Endothelial cell of umbilical vein (primary cell): ENCODE data around the gene ADH7. TPM values are rescaled to one million over a fixed set of nuclear protein-coding genes. Genes with fewer than 3 reads are reported as not detected.

Source experiments
- BruUV-seq: library from RNA; stranded (reverse); fragments of 400-500 nt; replicated peaks from 2 replicates; lab custom pipeline; 2021; lab: Mats Ljungman, UMichigan
- CTCF ChIA-PET: fragments of 300-600, 350-600 bp; sonication (Branson Sonifier 250); formaldehyde crosslinking; loops from one replicate; lab custom pipeline; 2021; ENCODE audit warnings: antibody characterized with exemption, inconsistent platforms; lab: Charles Lee
- POLR2A ChIA-PET: fragments of 300-600, 350-600 bp; sonication (Branson Sonifier 250); formaldehyde crosslinking; loops from one replicate; lab custom pipeline; 2021; ENCODE audit warnings: antibody characterized with exemption, inconsistent platforms; lab: Charles Lee
- DNase-seq: peaks from one replicate; pipeline ENCODE4 v3.0.0-alpha.2; 2011; ENCODE audit warnings: low read depth, low spot score
- FAIRE-seq: peaks from 2 replicates; lab custom pipeline; 2011; peaks lifted over from hg19 to GRCh38; lab: Jason Lieb, UNC
- H2AFZ ChIP-seq: 2 replicates; pipeline ENCODE4 v1.6.0; 2012; ENCODE audit warnings: low read depth, low read length, control low read depth, inconsistent platforms
- H3K27ac ChIP-seq: 2 replicates; pipeline ENCODE4 v1.5.1; 2011; ENCODE audit warnings: low read depth, mild to moderate bottlenecking, control low read depth, low read length, moderate library complexity; ENCODE audit not compliant: insufficient read depth
- H3K27me3 ChIP-seq, 2 experiments: 2 replicates each; pipeline versions ENCODE4 v1.6.0 to v1.6.1; 2011; ENCODE audit warnings: low read length in 2 of 2, mixed read lengths in 1 of 2; ENCODE audit not compliant: control insufficient read depth in 2 of 2, insufficient read depth in 2 of 2
- H3K36me3 ChIP-seq, 2 experiments: 2 replicates in 1 of 2; 3 replicates in 1 of 2; pipeline ENCODE4 v1.5.1; 2011; ENCODE audit warnings: low read length in 2 of 2, mild to moderate bottlenecking in 1 of 2, moderate library complexity in 1 of 2; ENCODE audit not compliant: control insufficient read depth in 2 of 2, insufficient read depth in 2 of 2; ENCODE audit errors: extremely low read depth in 1 of 2
- H3K4me1 ChIP-seq: 3 replicates; pipeline ENCODE4 v1.5.1; 2011; ENCODE audit warnings: mild to moderate bottlenecking, low read length; ENCODE audit not compliant: control insufficient read depth, insufficient read depth; ENCODE audit errors: extremely low read depth
- H3K4me2 ChIP-seq: 2 replicates; pipeline ENCODE4 v1.6.1; 2011; ENCODE audit warnings: low read length, control low read depth, mixed read lengths; ENCODE audit not compliant: insufficient read depth
- H3K4me3 ChIP-seq, 3 experiments: fragments of 200-600 bp in 1 of 3; sonication (generic), shearing (Covaris generic) in 1 of 3; replicated peaks in 1 of 3; 2 replicates each; pipeline ENCODE4 v1.5.1; 2011 to 2016; ENCODE audit warnings: control low read depth in 3 of 3, low read length in 3 of 3, mild to moderate bottlenecking in 2 of 3, inconsistent platforms in 1 of 3, low read depth in 1 of 3, moderate library complexity in 1 of 3; ENCODE audit not compliant: insufficient read depth in 1 of 3
- H3K79me2 ChIP-seq: 2 replicates; pipeline ENCODE4 v1.6.0; 2012; ENCODE audit warnings: low read length, inconsistent platforms; ENCODE audit not compliant: control insufficient read depth, insufficient read depth
- H3K9ac ChIP-seq: replicated peaks from 2 replicates; pipeline ENCODE3; 2011; ENCODE audit warnings: low read length, control low read depth; ENCODE audit not compliant: insufficient read depth; ENCODE audit errors: extremely low read depth
- H3K9me1 ChIP-seq: replicated peaks from 3 replicates; pipeline ENCODE4 v1.6.0; 2011; ENCODE audit warnings: mild to moderate bottlenecking, low read length; ENCODE audit not compliant: control insufficient read depth, insufficient read depth; ENCODE audit errors: extremely low read depth
- H3K9me3 ChIP-seq: replicated peaks from 2 replicates; pipeline ENCODE4 v1.5.1; 2012; ENCODE audit warnings: low read length, inconsistent platforms; ENCODE audit not compliant: control insufficient read depth, insufficient read depth
- H4K20me1 ChIP-seq: replicated peaks from 2 replicates; pipeline ENCODE3; 2011; ENCODE audit warnings: mild to moderate bottlenecking, low read length; ENCODE audit not compliant: control insufficient read depth, insufficient read depth; ENCODE audit errors: extremely low read depth
- CTCF ChIP-seq, 2 donors: IDR thresholded peaks; 1 replicate in 1 of 2; 2 replicates in 1 of 2; pipeline ENCODE4 v1.5.1; 2011; ENCODE audit warnings: low read length in 2 of 2, mild to moderate bottlenecking in 2 of 2, moderate library complexity in 2 of 2, control low read depth in 1 of 2, inconsistent platforms in 1 of 2, low read depth in 1 of 2; ENCODE audit not compliant: insufficient read depth in 1 of 2; ENCODE audit errors: extremely low read depth in 1 of 2
- EZH2 ChIP-seq: IDR thresholded peaks from 2 replicates; pipeline ENCODE4 v1.6.1; 2012; ENCODE audit warnings: borderline replicate concordance, low read depth, mild to moderate bottlenecking, moderate library complexity, low read length, inconsistent platforms; ENCODE audit not compliant: severe bottlenecking
- FOS ChIP-seq: IDR thresholded peaks from 2 replicates; pipeline ENCODE4 v1.6.1; 2011; ENCODE audit warnings: mild to moderate bottlenecking, low read length, moderate library complexity, borderline replicate concordance; ENCODE audit not compliant: insufficient read depth
- GATA2 ChIP-seq: IDR thresholded peaks from 2 replicates; pipeline ENCODE4 v1.7.0; 2011; ENCODE audit warnings: low read depth, mild to moderate bottlenecking, moderate library complexity, mixed read lengths, low read length; ENCODE audit not compliant: insufficient read length, insufficient read depth
- JUN ChIP-seq: IDR thresholded peaks from 2 replicates; pipeline ENCODE4 v1.6.1; 2011; ENCODE audit warnings: borderline replicate concordance, low read depth; ENCODE audit not compliant: insufficient read length, insufficient read depth
- MYC ChIP-seq: IDR thresholded peaks from one replicate; pipeline ENCODE4 v1.6.1; 2011; ENCODE audit warnings: mild to moderate bottlenecking, low read depth, low read length
- POLR2A ChIP-seq: IDR thresholded peaks from 2 replicates; pipeline ENCODE4 v1.6.1; 2012; ENCODE audit warnings: low read depth, mild to moderate bottlenecking, control low read depth, low read length
- POLR2AphosphoS5 ChIP-seq: IDR thresholded peaks from 2 replicates; pipeline ENCODE4 v1.6.1; 2012; ENCODE audit warnings: low read depth, mild to moderate bottlenecking, control low read depth, low read length, moderate library complexity; ENCODE audit not compliant: insufficient read depth
- dilution Hi-C: fragments of 300-500 bp; cut with MboI; formaldehyde crosslinking; loops from one replicate; pipeline ENCODE4 v1.15.0; 2019; ENCODE audit warnings: low sequenced_read_pairs; ENCODE audit not compliant: extremely low pct_ligation_motif_present
- intact Hi-C: fragments of 100-400 bp; cut with micrococcal nuclease; formaldehyde crosslinking; loops from one replicate; pipeline ENCODE4 v1.10.0; 2022
- polyA plus RNA-seq, 4 experiments: library from polyadenylated mRNA; depleted of rRNA in 3 of 4; stranded (reverse) in 3 of 4; unstranded in 1 of 4; fragments of >200 nt; gene quantifications; 2 replicates each; pipeline versions ENCODE4 v1.2.1 to v1.2.3, GENCODE V29; 2011 to 2012; ENCODE audit warnings: missing spikeins in 1 of 4
- total RNA-seq: library from RNA; stranded (reverse); gene quantifications from 2 replicates; pipeline ENCODE4 v1.2.3, GENCODE V29; 2021
- TF ChIP-seq, protein P1 (sequence below): IDR thresholded peaks from 2 replicates; pipeline ENCODE4 v1.6.1; 2011; ENCODE audit not compliant: insufficient read depth, insufficient read length

Gene ADH7
- total and polyA plus RNA-seq, 2 donors (not counting 3 experiments of a cell fraction or from before 2014, with no cell fraction given) = not detected

DNA sequence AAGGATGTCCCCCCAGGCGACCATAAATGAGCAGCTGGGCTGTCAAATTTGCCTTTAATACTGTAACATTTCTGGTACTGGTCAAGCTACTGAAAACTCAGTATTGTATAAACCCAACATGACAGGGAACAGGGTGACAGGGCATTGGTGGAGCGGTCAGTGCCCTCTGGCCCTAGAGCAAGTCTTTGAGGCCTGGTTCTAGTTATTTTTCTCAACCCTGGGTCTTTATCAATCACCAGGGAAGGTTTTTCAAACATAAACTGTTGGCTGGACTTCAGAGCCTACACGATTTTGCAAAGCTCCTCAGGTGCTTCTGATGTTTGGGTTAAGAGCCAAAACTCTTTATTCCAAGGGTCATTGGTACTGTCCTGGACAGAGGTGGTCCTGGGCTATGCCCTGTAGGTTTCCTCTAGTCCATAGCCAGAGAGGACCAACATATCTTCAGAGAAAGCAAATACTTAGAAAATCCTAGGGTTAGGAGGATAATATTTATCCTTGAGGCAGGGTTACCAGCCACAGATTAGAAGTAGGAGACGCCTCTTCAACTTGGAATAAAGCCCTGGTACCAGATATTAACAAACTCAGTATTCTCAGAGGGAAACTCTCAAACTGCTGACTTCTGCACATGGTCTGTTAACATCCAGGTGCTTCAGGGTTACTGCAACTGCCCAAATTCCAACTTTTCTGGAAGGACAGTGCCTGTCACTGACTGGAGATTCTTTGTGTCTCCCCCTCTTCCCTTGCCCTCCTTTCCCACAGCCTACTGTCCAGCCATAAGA is 26.7 kb upstream of the ADH7 start:
- peaks cover 0 to 11% of the 10 kb centered on the region in 2 experiments for H3K27me3 ChIP-seq
- no peak overlapping the region for H3K4me3 ChIP-seq
- H3K9me3 ChIP-seq = no peaks in the 10 kb centered on the region
- H3K27ac ChIP-seq = no peak overlapping the region
- H3K9me1 ChIP-seq = no peaks in the 10 kb centered on the region
- no TSS peak for BruUV-seq
- DNase-seq = no peak
- no peak overlapping the region for H2AFZ ChIP-seq
- FAIRE-seq = no peak
- intact Hi-C loops (loop anchor here (5.0 to 10.0 kb wide), 3 partner anchors 343 to 1475 kb away; no protein-coding TSS in a partner anchor), dilution Hi-C loops (no loop called here)
- H4K20me1 ChIP-seq = no peaks in the 10 kb centered on the region
- H3K4me2 ChIP-seq = no peak overlapping the region
- H3K4me1 ChIP-seq = no peaks in the 10 kb centered on the region
- CTCF ChIA-PET = interaction anchor here (0.6 kb wide), 1 partner anchor 480 kb away, joined by 3 read pairs; no protein-coding TSS in a partner anchor
- H3K36me3 ChIP-seq = no peaks in the 10 kb centered on the region
- no peak for TF ChIP-seq POLR2AphosphoS5
- no peak for TF ChIP-seq GATA2
- TF ChIP-seq EZH2 = no peak
- TF ChIP-seq MYC = no peak
- no peak for TF ChIP-seq POLR2A
- TF ChIP-seq CTCF (IDR thresholded peaks at IDR 0.05; ENCODE audit: extremely low read depth in 1 of 2, insufficient read depth in 1 of 2, low read depth in 1 of 2, low read length in 2 of 2) = no peak
- TF ChIP-seq JUN = no peak
- TF ChIP-seq, protein P1, sequence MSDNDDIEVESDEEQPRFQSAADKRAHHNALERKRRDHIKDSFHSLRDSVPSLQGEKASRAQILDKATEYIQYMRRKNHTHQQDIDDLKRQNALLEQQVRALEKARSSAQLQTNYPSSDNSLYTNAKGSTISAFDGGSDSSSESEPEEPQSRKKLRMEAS = no peak
- no peak for TF ChIP-seq FOS
- H3K9ac ChIP-seq = no peak overlapping the region
- POLR2A ChIA-PET = no interaction called here
- H3K79me2 ChIP-seq = no peaks in the 10 kb centered on the region
